A673 (cell line): ENCODE measurements around the gene PDS5A. TPM values are rescaled to one million over a fixed set of nuclear protein-coding genes. Genes with fewer than 3 reads are reported as not detected.

Experiments
- BruUV-seq: library from RNA; stranded (reverse); fragments of 400-500 nt; replicated peaks from 2 replicates; lab custom pipeline; 2021; lab: Mats Ljungman, UMichigan
- CTCF ChIA-PET: fragments of 300-600 bp; sonication (Branson Sonifier 250); formaldehyde crosslinking; loops from one replicate; lab custom pipeline; 2022; ENCODE audit warnings: antibody characterized with exemption; lab: Charles Lee
- POLR2A ChIA-PET: fragments of 300-600 bp; sonication (Branson Sonifier 250); formaldehyde crosslinking; loops from one replicate; lab custom pipeline; 2022; ENCODE audit warnings: antibody characterized with exemption; ENCODE audit not compliant: low non-redundant PET; lab: Charles Lee
- DNase-seq: peaks from one replicate; pipeline ENCODE4 v3.0.0-alpha.2; 2015; ENCODE audit warnings: low spot score
- H3K27ac ChIP-seq: fragments of 200-600 bp; sonication (generic); 2 replicates; pipeline ENCODE4 v1.5.1; 2016; ENCODE audit warnings: mixed run types, low read depth, mild to moderate bottlenecking, mixed read lengths, antibody characterized with exemption, low read length; ENCODE audit not compliant: poor library complexity, severe bottlenecking
- H3K27me3 ChIP-seq: fragments of 200-600 bp; sonication (generic); replicated peaks from 2 replicates; pipeline ENCODE4 v1.6.1; 2017; ENCODE audit warnings: mixed run types, low read depth, mild to moderate bottlenecking, mixed read lengths, antibody characterized with exemption, low read length; ENCODE audit not compliant: insufficient read depth, poor library complexity
- H3K36me3 ChIP-seq: fragments of 200-600 bp; sonication (generic); 2 replicates; pipeline ENCODE4 v1.6.1; 2016; ENCODE audit warnings: mixed run types, mild to moderate bottlenecking, mixed read lengths, antibody characterized with exemption, low read length; ENCODE audit not compliant: insufficient read depth, poor library complexity, severe bottlenecking
- H3K4me1 ChIP-seq: fragments of 200-600 bp; sonication (generic); 2 replicates; pipeline ENCODE4 v1.6.1; 2017; ENCODE audit warnings: mixed run types, mild to moderate bottlenecking, mixed read lengths, antibody characterized with exemption, low read length; ENCODE audit not compliant: insufficient read depth, poor library complexity, severe bottlenecking
- H3K4me3 ChIP-seq: fragments of 200-600 bp; sonication (generic); 2 replicates; pipeline ENCODE4 v1.5.1; 2016; ENCODE audit warnings: low read depth, mixed run types, mild to moderate bottlenecking, mixed read lengths, low read length; ENCODE audit not compliant: poor library complexity, severe bottlenecking
- H3K9me3 ChIP-seq: fragments of 200-600 bp; sonication (generic); 2 replicates; pipeline ENCODE4 v1.6.1; 2016; ENCODE audit warnings: mixed run types, low read depth, mild to moderate bottlenecking, mixed read lengths, antibody characterized with exemption, low read length; ENCODE audit not compliant: poor library complexity, severe bottlenecking
- EZH2 ChIP-seq: fragments of 200-600 bp; sonication (generic); IDR thresholded peaks from 2 replicates; pipeline ENCODE4 v1.6.1; 2017; ENCODE audit warnings: borderline replicate concordance, low read depth, mild to moderate bottlenecking, mixed read lengths, antibody characterized with exemption, low read length; ENCODE audit not compliant: poor library complexity, severe bottlenecking
- intact Hi-C: fragments of 100-400 bp; cut with micrococcal nuclease; formaldehyde crosslinking; loops from one replicate; pipeline ENCODE4 v1.10.0; 2022; ENCODE audit not compliant: unreplicated experiment
- total RNA-seq: library from RNA; stranded (reverse); gene quantifications from 2 replicates; pipeline ENCODE4 v1.2.3, GENCODE V29; 2021
- TF ChIP-seq, protein P1 (sequence below): fragments of 300-800, 200-600 bp; sonication (generic); conservative IDR thresholded peaks from 2 replicates; pipeline ENCODE4 v1.5.1; 2017; ENCODE audit warnings: low read depth, mild to moderate bottlenecking, antibody characterized with exemption, low read length, moderate library complexity, mixed read lengths

The PDS5A gene
- total RNA-seq, 1 experiment from 2014 or later, result 104 TPM

DNA sequence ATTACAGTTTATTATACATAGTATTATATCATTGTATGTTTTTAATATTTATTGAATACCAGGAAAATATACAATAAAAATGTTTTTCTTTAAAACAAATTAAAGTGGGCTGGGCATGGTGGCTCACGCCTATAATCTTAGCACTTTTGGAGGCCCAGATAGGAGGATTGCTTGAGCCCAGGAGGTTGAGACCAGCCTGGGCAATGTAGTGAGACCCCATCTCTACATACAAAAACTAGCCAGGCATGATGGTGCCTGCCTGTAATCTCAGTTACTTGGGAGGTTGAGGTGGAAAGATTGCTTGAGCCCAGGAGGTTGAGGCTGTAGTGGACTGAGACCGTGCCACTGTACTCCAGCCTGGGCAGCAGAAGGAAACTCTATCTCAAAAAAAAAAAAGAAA lies 38.3 kb upstream of the PDS5A start:
- Histone ChIP-seq H3K36me3 (no peaks in the 10 kb centered on the region), H3K9me3 (no peaks in the 10 kb centered on the region), H3K27ac (no peak overlapping the region), H3K27me3 (no peaks in the 10 kb centered on the region), H3K4me3 (no peak overlapping the region), H3K4me1 (no peaks in the 10 kb centered on the region)
- TF ChIP-seq EZH2, result no peak
- TF ChIP-seq, protein P1, sequence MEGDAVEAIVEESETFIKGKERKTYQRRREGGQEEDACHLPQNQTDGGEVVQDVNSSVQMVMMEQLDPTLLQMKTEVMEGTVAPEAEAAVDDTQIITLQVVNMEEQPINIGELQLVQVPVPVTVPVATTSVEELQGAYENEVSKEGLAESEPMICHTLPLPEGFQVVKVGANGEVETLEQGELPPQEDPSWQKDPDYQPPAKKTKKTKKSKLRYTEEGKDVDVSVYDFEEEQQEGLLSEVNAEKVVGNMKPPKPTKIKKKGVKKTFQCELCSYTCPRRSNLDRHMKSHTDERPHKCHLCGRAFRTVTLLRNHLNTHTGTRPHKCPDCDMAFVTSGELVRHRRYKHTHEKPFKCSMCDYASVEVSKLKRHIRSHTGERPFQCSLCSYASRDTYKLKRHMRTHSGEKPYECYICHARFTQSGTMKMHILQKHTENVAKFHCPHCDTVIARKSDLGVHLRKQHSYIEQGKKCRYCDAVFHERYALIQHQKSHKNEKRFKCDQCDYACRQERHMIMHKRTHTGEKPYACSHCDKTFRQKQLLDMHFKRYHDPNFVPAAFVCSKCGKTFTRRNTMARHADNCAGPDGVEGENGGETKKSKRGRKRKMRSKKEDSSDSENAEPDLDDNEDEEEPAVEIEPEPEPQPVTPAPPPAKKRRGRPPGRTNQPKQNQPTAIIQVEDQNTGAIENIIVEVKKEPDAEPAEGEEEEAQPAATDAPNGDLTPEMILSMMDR, result no peak
- CTCF ChIA-PET, result no interaction called here
- no TSS peak for BruUV-seq
- intact Hi-C loops, result no loop called here
- POLR2A ChIA-PET, result no interaction called here
- DNase-seq, result no peak

- no peaks in the 10 kb centered on the region for H3K4me1 ChIP-seq
- H3K27me3 ChIP-seq, result no peaks in the 10 kb centered on the region
- H3K9me3 ChIP-seq, result no peaks in the 10 kb centered on the region
- TF ChIP-seq, protein P1, result no peak
- TF ChIP-seq EZH2, result no peak
- no peak overlapping the region for H3K27ac ChIP-seq
- H3K36me3 ChIP-seq, result no peaks in the 10 kb centered on the region
- POLR2A ChIA-PET, result no interaction called here
- intact Hi-C loops, result no loop called here
- CTCF ChIA-PET, result no interaction called here
- BruUV-seq, result no TSS peak
- no peak for DNase-seq
- no peak overlapping the region for H3K4me3 ChIP-seq
These were observed 26.3 kb upstream of the PDS5A start for GRCh38 chr4:40003986-40004385.

DNA sequence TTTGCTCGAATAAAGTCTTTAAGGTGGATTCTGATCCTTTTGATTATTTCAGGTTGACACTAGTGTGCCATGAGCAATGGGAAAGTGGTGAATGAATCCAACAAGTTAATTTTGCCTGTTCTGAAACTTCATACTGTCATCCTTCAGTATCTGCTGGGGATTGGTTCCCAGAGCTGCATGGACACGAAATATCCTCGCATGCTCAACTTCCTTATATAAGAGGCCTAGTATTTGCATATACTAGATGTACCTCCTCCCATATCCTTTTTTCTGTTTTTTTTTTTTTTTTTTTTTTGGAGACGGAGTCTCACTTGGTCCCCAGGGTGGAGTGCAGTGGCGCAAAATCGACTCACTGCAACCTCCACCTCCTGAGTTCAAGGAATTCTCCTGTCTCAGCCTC lies 23.0 kb upstream of the PDS5A start:
- POLR2A ChIA-PET, result interaction anchor here (0.6 kb wide), 1 partner anchor 648 kb away, joined by 3 read pairs; no protein-coding TSS in a partner anchor
- no peak for DNase-seq
- Histone ChIP-seq H3K4me3 (no peak overlapping the region), H3K27ac (no peak overlapping the region), H3K9me3 (no peaks in the 10 kb centered on the region), H3K36me3 (no peaks in the 10 kb centered on the region), H3K4me1 (no peaks in the 10 kb centered on the region), H3K27me3 (no peaks in the 10 kb centered on the region)
- intact Hi-C loops, result no loop called here
- CTCF ChIA-PET, result no interaction called here
- no TSS peak for BruUV-seq
- TF ChIP-seq, protein P1, result no peak
- TF ChIP-seq EZH2, result no peak
